SK-N-SH (cell line): ENCODE data around the gene FAM107B. TPM values are rescaled to one million over a fixed set of nuclear protein-coding genes. Genes with fewer than 3 reads are reported as not detected.

ENCODE experiments used
- CTCF ChIA-PET: fragments of 300-600, 350-600 bp; formaldehyde crosslinking; extraction: SDS; loops from one replicate; lab custom pipeline; 2021; lab: Yijun Ruan, JAX
- POLR2A ChIA-PET: fragments of 350-600 bp; sonication (Branson Sonifier 250); formaldehyde crosslinking; extraction: SDS; loops from one replicate; lab custom pipeline; 2020; ENCODE audit warnings: antibody characterized with exemption, inconsistent platforms; lab: Yijun Ruan, JAX
- DNase-seq: peaks from one replicate; pipeline ENCODE4 v3.0.0; 2012
- H2AFZ ChIP-seq: fragments of 200-600 bp; sonication (generic); 2 replicates; pipeline ENCODE4 v1.8.1; 2016; ENCODE audit warnings: antibody characterized with exemption, mild to moderate bottlenecking, low read depth
- H3F3A ChIP-seq: fragments of 200-600 bp; sonication (generic); replicated peaks from 2 replicates; pipeline ENCODE3; 2016; ENCODE audit warnings: antibody characterized with exemption, mild to moderate bottlenecking; ENCODE audit not compliant: insufficient read depth
- H3K27ac ChIP-seq, 2 experiments: fragments of 200-500 bp in 1 of 2; fragments of 200-600 bp in 1 of 2; sonication (Bioruptor generic) in 1 of 2; sonication (generic), shearing (Covaris generic) in 1 of 2; 2 replicates each; pipeline versions ENCODE4 v1.5.1 to v1.6.1; 2014 to 2016; ENCODE audit warnings: low read depth in 2 of 2, inconsistent platforms in 1 of 2, low read length in 1 of 2, mild to moderate bottlenecking in 1 of 2, mixed read lengths in 1 of 2
- H3K27me3 ChIP-seq: fragments of 200-600 bp; sonication (generic), shearing (Covaris generic); 2 replicates; pipeline ENCODE4 v1.6.1; 2016; ENCODE audit warnings: mixed run types; ENCODE audit not compliant: insufficient read depth
- H3K36me3 ChIP-seq, 2 experiments: fragments of 200-500 bp in 1 of 2; fragments of 200-600 bp in 1 of 2; sonication (Bioruptor generic) in 1 of 2; sonication (generic) in 1 of 2; replicated peaks in 1 of 2; 2 replicates each; pipeline versions ENCODE3 to v1.5.1; 2014 to 2016; ENCODE audit warnings: low read length in 1 of 2, mild to moderate bottlenecking in 1 of 2; ENCODE audit not compliant: insufficient read depth in 2 of 2, control insufficient read depth in 1 of 2
- H3K4me1 ChIP-seq, 2 experiments: fragments of 200-500 bp in 1 of 2; fragments of 200-600 bp in 1 of 2; sonication (Bioruptor generic) in 1 of 2; sonication (generic), shearing (Covaris generic) in 1 of 2; 2 replicates each; pipeline versions ENCODE4 v1.5.1 to v1.6.1; 2014 to 2016; ENCODE audit warnings: low read depth in 1 of 2, low read length in 1 of 2, mixed run types in 1 of 2; ENCODE audit not compliant: insufficient read depth in 2 of 2, control insufficient read depth in 1 of 2
- H3K4me2 ChIP-seq: fragments of 200-600 bp; sonication (generic), shearing (Covaris generic); 2 replicates; pipeline ENCODE4 v1.6.1; 2017; ENCODE audit warnings: mixed run types
- H3K4me3 ChIP-seq, 2 experiments: fragments of 200-500 bp in 1 of 2; fragments of 200-600 bp in 1 of 2; sonication (Bioruptor generic) in 1 of 2; sonication (generic), shearing (Covaris generic) in 1 of 2; 2 replicates each; pipeline versions ENCODE4 v1.5.1 to v1.8.1; 2014 to 2016; ENCODE audit warnings: low read depth in 2 of 2, inconsistent platforms in 1 of 2, low read length in 1 of 2, mild to moderate bottlenecking in 1 of 2, mixed read lengths in 1 of 2, moderate library complexity in 1 of 2
- H3K79me2 ChIP-seq: fragments of 200-600 bp; sonication (generic); 2 replicates; pipeline ENCODE4 v1.8.1; 2017; ENCODE audit warnings: mild to moderate bottlenecking; ENCODE audit not compliant: insufficient read depth
- H3K9ac ChIP-seq: fragments of 200-600 bp; sonication (generic); 2 replicates; pipeline ENCODE4 v1.6.1; 2017; ENCODE audit warnings: mixed run types
- H3K9me2 ChIP-seq: fragments of 200-600 bp; sonication (generic); 2 replicates; pipeline ENCODE4 v1.6.1; 2017; ENCODE audit warnings: mixed run types
- H3K9me3 ChIP-seq: fragments of 200-600 bp; sonication (generic); 2 replicates; pipeline ENCODE4 v1.6.1; 2017; ENCODE audit warnings: mixed run types, mild to moderate bottlenecking, moderate library complexity
- H4K20me1 ChIP-seq: fragments of 200-600 bp; sonication (generic); 2 replicates; pipeline ENCODE4 v1.6.1; 2017; ENCODE audit warnings: mild to moderate bottlenecking, mixed run types; ENCODE audit not compliant: insufficient read depth
- ELF1 ChIP-seq: IDR thresholded peaks from 2 replicates; pipeline ENCODE4 v1.4.0; 2012
- EP300 ChIP-seq, 2 experiments: IDR thresholded peaks; 2 replicates each; pipeline versions ENCODE4 v1.4.0 to v1.6.1; 2012; ENCODE audit warnings: borderline replicate concordance in 1 of 2, low read depth in 1 of 2, low read length in 1 of 2
- FOXM1 ChIP-seq: IDR thresholded peaks from 2 replicates; pipeline ENCODE4 v1.4.0; 2012; ENCODE audit warnings: low read depth, mild to moderate bottlenecking
- GABPA ChIP-seq: IDR thresholded peaks from 2 replicates; pipeline ENCODE4 v1.4.0; 2012; ENCODE audit warnings: low read depth, mild to moderate bottlenecking
- IRF3 ChIP-seq: fragments of 150-350 bp; IDR thresholded peaks from 2 replicates; pipeline ENCODE4 v1.6.1; 2016; ENCODE audit warnings: mild to moderate bottlenecking, low read depth, low read length
- POLR2AphosphoS5 ChIP-seq: IDR thresholded peaks from 2 replicates; pipeline ENCODE4 v1.6.1; 2012; ENCODE audit warnings: low read depth, low read length
- RCOR1 ChIP-seq: fragments of 150-350 bp; IDR thresholded peaks from 2 replicates; pipeline ENCODE4 v1.6.1; 2017; ENCODE audit warnings: antibody characterized with exemption, low read length
- RFX5 ChIP-seq: IDR thresholded peaks from 2 replicates; pipeline ENCODE4 v1.6.1; 2012; ENCODE audit warnings: mild to moderate bottlenecking, improper control_type of control experiment, low read length
- RXRA ChIP-seq: IDR thresholded peaks from 2 replicates; pipeline ENCODE4 v1.4.0; 2012; ENCODE audit warnings: low read depth, mild to moderate bottlenecking, borderline replicate concordance
- TCF12 ChIP-seq: IDR thresholded peaks from 2 replicates; pipeline ENCODE4 v1.4.0; 2012
- TEAD4 ChIP-seq: IDR thresholded peaks from 2 replicates; pipeline ENCODE4 v1.4.0; 2012; ENCODE audit warnings: mild to moderate bottlenecking, borderline replicate concordance; ENCODE audit not compliant: insufficient read depth
- USF2 ChIP-seq: fragments of 150-350 bp; IDR thresholded peaks from 2 replicates; pipeline ENCODE4 v1.6.1; 2017; ENCODE audit warnings: antibody characterized with exemption, low read length, low read depth, borderline replicate concordance
- YY1 ChIP-seq: IDR thresholded peaks from 2 replicates; pipeline ENCODE4 v1.4.0; 2012; ENCODE audit warnings: low read depth, mild to moderate bottlenecking
- WGBS: methylation state at CpG from one replicate; pipeline ENCODE4 v1.1.6; 2017; ENCODE audit warnings: low lambda C conversion rate; 5-methylcytosine and 5-hydroxymethylcytosine counted together
- polyA plus RNA-seq, 3 experiments: library from polyadenylated mRNA; depleted of rRNA; stranded (reverse); fragments of >200 nt; gene quantifications; 2 replicates each; pipeline ENCODE4 v1.2.3, GENCODE V29; 2012

FAM107B gene
- polyA plus RNA-seq, 1 of the 3 experiments (the other 2 are of a cell fraction): 1.0 TPM

- Histone ChIP-seq H3K27ac (no peak overlapping the region), H3K79me2 (no peaks in the 10 kb centered on the region), H3K4me3 (no peak overlapping the region), H3K4me1 (peaks cover 0 to 4% of the 10 kb centered on the region in 2 experiments; a peak in 1 of 4 replicates), H3K4me2 (no peak overlapping the region), H3K27me3 (no peaks in the 10 kb centered on the region), H2AFZ (no peak overlapping the region), H3K36me3 (no peaks in the 10 kb centered on the region), H3K9ac (no peak overlapping the region), H4K20me1 (no peaks in the 10 kb centered on the region), H3F3A (no peaks in the 10 kb centered on the region), H3K9me3 (no peaks in the 10 kb centered on the region), H3K9me2 (no peaks in the 10 kb centered on the region)
- CTCF ChIA-PET: interaction anchor here (1.2 kb wide), 1 partner anchor 12 kb away, joined by 3 read pairs; no protein-coding TSS in a partner anchor
- POLR2A ChIA-PET: no interaction called here
- peak; percentile 24 for DNase-seq
- 50% methylated on average over 4 of the region's 4 CpGs for WGBS
- no peak for TF ChIP-seq RCOR1
- no peak for TF ChIP-seq IRF3
- TF ChIP-seq POLR2AphosphoS5: no peak
- no peak for TF ChIP-seq TEAD4
- TF ChIP-seq FOXM1: no peak
- no peak for TF ChIP-seq RFX5
- TF ChIP-seq USF2: no peak
- no peak for TF ChIP-seq EP300 (IDR thresholded peaks at IDR 0.05; ENCODE audit: borderline replicate concordance in 1 of 2, low read depth in 1 of 2, low read length in 1 of 2)
- TF ChIP-seq GABPA: no peak
- TF ChIP-seq ELF1: no peak
- no peak for TF ChIP-seq TCF12
These were observed 67.2 kb downstream of the FAM107B start for GRCh38 chr10:14707481-14707880.

- H3K27me3 ChIP-seq: no peaks in the 10 kb centered on the region
- ChIA-PET CTCF (no interaction called here), POLR2A (no interaction called here)
- no peak for DNase-seq
- no peak overlapping the region for H3K4me3 ChIP-seq
- 56% methylated on average over 5 of the region's 5 CpGs for WGBS
- H3K27ac ChIP-seq: no peak overlapping the region
- TF ChIP-seq YY1: no peak
- no peak for TF ChIP-seq RXRA
- TF ChIP-seq RFX5: no peak
- TF ChIP-seq POLR2AphosphoS5: no peak
- H3K4me2 ChIP-seq: no peak overlapping the region
- no peak overlapping the region for H2AFZ ChIP-seq
- no peaks in the 10 kb centered on the region for H3F3A ChIP-seq
- H3K4me1 ChIP-seq: peaks cover 0 to 4% of the 10 kb centered on the region in 2 experiments; a peak in 1 of 4 replicates
- H3K9me3 ChIP-seq: no peaks in the 10 kb centered on the region
- H3K9ac ChIP-seq: no peak overlapping the region
- no peaks in the 10 kb centered on the region for H3K36me3 ChIP-seq
- no peaks in the 10 kb centered on the region for H3K79me2 ChIP-seq
- no peaks in the 10 kb centered on the region for H3K9me2 ChIP-seq
- no peaks in the 10 kb centered on the region for H4K20me1 ChIP-seq
These were observed 69.0 kb downstream of the FAM107B start for GRCh38 chr10:14705548-14706230.
